Tibial nerve (tissue), 4 donors: Measurements from ENCODE around the gene G3BP1. TPM values are rescaled to one million over a fixed set of nuclear protein-coding genes. Genes with fewer than 3 reads are reported as not detected.

ENCODE experiments used
- DNase-seq, 2 donors: peaks; one replicate each; pipeline ENCODE4 v3.0.0-alpha.2; 2019; ENCODE audit warnings: low spot score in 2 of 2
- H3K27ac ChIP-seq, 4 donors: fragments of 200-600 bp; sonication (generic) in 3 of 4; one replicate each; pipeline ENCODE4 v1.5.1; 2017 to 2019; ENCODE audit warnings: mild to moderate bottlenecking in 1 of 4
- H3K27me3 ChIP-seq, 2 donors: fragments of 200-600 bp; sonication (generic) in 1 of 2; one replicate each; pipeline versions ENCODE4 v1.5.1 to v1.6.0; 2017 to 2019
- H3K36me3 ChIP-seq, 3 donors: fragments of 200-600 bp; sonication (generic); one replicate each; pipeline ENCODE4 v1.5.1; 2018 to 2019
- H3K4me1 ChIP-seq, 4 donors: fragments of 200-600 bp; sonication (generic) in 3 of 4; one replicate each; pipeline ENCODE4 v1.5.1; 2017 to 2019
- H3K4me3 ChIP-seq, 4 donors: fragments of 200-600 bp; sonication (generic) in 3 of 4; one replicate each; pipeline ENCODE4 v1.5.1; 2017 to 2019; ENCODE audit warnings: mild to moderate bottlenecking in 1 of 4, moderate library complexity in 1 of 4
- H3K9me3 ChIP-seq, 4 donors: fragments of 200-600 bp; sonication (generic) in 3 of 4; one replicate each; pipeline ENCODE4 v1.5.1; 2017 to 2019
- EP300 ChIP-seq, 2 donors: sonication (generic); formaldehyde crosslinking; IDR thresholded peaks; one replicate each; pipeline ENCODE4 v1.6.1; 2017; ENCODE audit warnings: antibody characterized with exemption in 2 of 2, mild to moderate bottlenecking in 1 of 2
- POLR2A ChIP-seq, 2 donors: fragments of 450-650 bp; IDR thresholded peaks; one replicate each; pipeline ENCODE4 v1.6.1; 2017; ENCODE audit warnings: antibody characterized with exemption in 2 of 2, mild to moderate bottlenecking in 2 of 2, moderate library complexity in 2 of 2
- WGBS, 2 donors: methylation state at CpG; one replicate each; pipeline ENCODE4 v1.1.5; 2018; 5-methylcytosine and 5-hydroxymethylcytosine counted together
- total RNA-seq, 4 donors: library from RNA; depleted of rRNA; stranded (reverse); fragments of >200 nt; gene quantifications; one replicate each; pipeline ENCODE4 v1.1.0, GENCODE V29; 2016
- TF ChIP-seq, protein P1 (sequence below), 5 experiments: fragments of 200-600 bp in 3 of 5; fragments of 450-650 bp in 2 of 5; sonication (generic) in 3 of 5; IDR thresholded peaks; one replicate each; pipeline ENCODE4 v1.5.1; 2016 to 2019; ENCODE audit warnings: antibody characterized with exemption in 5 of 5, mild to moderate bottlenecking in 3 of 5, moderate library complexity in 2 of 5

G3BP1 gene
- total RNA-seq, 4 donors from 2014 or later = 78.2 to 86.7 (median 84.3) TPM

DNA sequence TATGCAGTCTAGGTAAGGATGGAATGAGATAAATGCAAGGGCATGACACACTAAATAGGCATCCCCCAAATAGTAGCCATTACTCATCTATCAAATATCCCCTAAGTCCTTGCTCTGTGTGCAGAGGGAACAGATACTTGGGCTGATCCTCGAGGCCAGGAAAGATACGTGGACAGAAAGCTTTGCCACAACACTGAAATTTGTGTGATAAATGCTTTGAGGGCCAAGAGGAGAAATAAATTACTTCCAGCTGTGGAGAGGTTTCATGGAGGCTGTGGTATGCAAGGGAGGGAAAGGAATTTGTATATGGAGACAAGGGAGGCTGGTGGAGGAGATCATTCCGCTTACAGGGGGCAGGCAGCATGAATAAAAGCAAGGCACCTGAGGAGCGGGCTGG lies 31.8 kb upstream of the G3BP1 start:
- no peaks in the 10 kb centered on the region for H3K9me3 ChIP-seq
- 23 to 31% methylated on average over 4 of the region's 4 CpGs for WGBS, 2 donors
- H3K4me1 ChIP-seq = peaks cover 0 to 41% (median 12%) of the 10 kb centered on the region in 4 donors
- TF ChIP-seq EP300 (IDR thresholded peaks at IDR 0.05) (peak in 1 of 2 donors; percentile 6), POLR2A (IDR thresholded peaks at IDR 0.05) (no peak)
- H3K36me3 ChIP-seq = peaks cover 0 to 12% (median 0%) of the 10 kb centered on the region in 3 donors
- H3K4me3 ChIP-seq = no peak overlapping the region
- DNase-seq = no peak
- H3K27ac ChIP-seq = peak overlapping the region; percentile 33 to 79 (median 68)
- H3K27me3 ChIP-seq = no peaks in the 10 kb centered on the region

DNA sequence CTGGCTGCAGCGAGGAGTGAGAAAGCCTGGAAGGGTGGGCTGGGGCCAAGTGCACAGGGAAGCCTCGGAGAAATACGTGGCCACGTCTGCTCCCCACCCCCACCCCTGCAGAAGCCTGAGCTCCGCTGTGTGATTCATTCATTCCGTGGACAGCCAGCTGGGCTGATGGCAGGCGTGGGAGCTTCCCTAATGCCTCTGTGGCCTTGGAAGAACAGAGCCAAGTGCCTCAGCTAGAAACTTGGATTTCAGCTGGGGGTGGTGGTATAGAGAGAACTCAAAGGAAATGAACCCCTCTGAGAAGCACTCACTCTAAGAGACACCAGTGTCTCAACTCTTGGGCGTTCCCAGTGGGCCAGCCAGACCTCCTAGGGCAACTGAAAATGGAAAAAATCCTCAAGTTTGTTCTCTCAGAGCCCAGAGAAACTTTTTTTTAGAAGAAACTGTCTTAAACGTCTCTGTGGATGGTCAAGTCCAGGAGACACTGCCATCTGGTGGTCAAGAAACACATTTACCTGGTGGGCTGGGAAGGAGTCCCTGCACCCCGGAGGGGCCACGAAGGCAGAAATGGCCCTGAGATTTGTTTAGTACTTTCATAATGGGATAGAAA lies 31.3 kb upstream of the G3BP1 start:
- Histone ChIP-seq H3K9me3 (no peaks in the 10 kb centered on the region), H3K4me1 (peaks cover 0 to 46% (median 12%) of the 10 kb centered on the region in 4 donors), H3K36me3 (peaks cover 0 to 17% (median 0%) of the 10 kb centered on the region in 3 donors), H3K27ac (peak overlapping the region; percentile 33 to 79 (median 68)), H3K27me3 (no peaks in the 10 kb centered on the region), H3K4me3 (no peak overlapping the region)
- WGBS, 2 donors = 2 to 12% methylated on average over 11 of the region's 11 CpGs
- TF ChIP-seq EP300 (IDR thresholded peaks at IDR 0.05) = peak in 1 of 2 donors; percentile 26
- TF ChIP-seq POLR2A (IDR thresholded peaks at IDR 0.05) = no peak
- TF ChIP-seq, protein P1, sequence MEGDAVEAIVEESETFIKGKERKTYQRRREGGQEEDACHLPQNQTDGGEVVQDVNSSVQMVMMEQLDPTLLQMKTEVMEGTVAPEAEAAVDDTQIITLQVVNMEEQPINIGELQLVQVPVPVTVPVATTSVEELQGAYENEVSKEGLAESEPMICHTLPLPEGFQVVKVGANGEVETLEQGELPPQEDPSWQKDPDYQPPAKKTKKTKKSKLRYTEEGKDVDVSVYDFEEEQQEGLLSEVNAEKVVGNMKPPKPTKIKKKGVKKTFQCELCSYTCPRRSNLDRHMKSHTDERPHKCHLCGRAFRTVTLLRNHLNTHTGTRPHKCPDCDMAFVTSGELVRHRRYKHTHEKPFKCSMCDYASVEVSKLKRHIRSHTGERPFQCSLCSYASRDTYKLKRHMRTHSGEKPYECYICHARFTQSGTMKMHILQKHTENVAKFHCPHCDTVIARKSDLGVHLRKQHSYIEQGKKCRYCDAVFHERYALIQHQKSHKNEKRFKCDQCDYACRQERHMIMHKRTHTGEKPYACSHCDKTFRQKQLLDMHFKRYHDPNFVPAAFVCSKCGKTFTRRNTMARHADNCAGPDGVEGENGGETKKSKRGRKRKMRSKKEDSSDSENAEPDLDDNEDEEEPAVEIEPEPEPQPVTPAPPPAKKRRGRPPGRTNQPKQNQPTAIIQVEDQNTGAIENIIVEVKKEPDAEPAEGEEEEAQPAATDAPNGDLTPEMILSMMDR (IDR thresholded peaks at IDR 0.05) = peak; percentile 76 to 93 (median 91)
- DNase-seq = peak; percentile 29 to 61

DNA sequence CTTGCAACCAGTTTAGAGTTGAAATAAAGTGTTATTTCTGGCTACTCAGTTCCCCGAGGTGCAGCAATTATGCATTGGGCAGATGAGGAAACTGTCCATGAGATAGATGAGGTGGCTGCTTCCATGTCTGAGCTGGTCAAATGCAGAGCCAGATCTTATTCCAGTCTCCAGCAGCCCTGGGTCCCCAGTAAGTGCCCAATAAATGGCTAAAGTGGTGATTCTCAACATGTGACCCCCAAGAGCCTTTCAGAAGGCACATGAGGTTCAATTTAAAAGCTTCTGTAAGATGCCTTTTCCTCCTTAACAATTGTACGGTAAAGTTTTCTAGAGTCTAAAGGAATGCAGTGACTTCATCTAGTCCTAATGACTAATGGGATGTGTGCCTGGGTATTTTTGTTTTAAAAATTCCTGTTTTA lies 30.8 kb upstream of the G3BP1 start:
- no peak for DNase-seq
- WGBS, 2 donors = 33 to 34% methylated on average over 2 of the region's 2 CpGs
- no peaks in the 10 kb centered on the region for H3K9me3 ChIP-seq
- peaks cover 0 to 51% (median 14%) of the 10 kb centered on the region in 4 donors for H3K4me1 ChIP-seq
- peak overlapping the region; percentile 33 to 79 (median 68) for H3K27ac ChIP-seq
- H3K4me3 ChIP-seq = no peak overlapping the region
- H3K36me3 ChIP-seq = peaks cover 0 to 22% (median 0%) of the 10 kb centered on the region in 3 donors
- no peaks in the 10 kb centered on the region for H3K27me3 ChIP-seq
- TF ChIP-seq POLR2A (IDR thresholded peaks at IDR 0.05) = no peak
- no peak for TF ChIP-seq EP300 (IDR thresholded peaks at IDR 0.05)
- TF ChIP-seq, protein P1 (IDR thresholded peaks at IDR 0.05) = peak in 3 of 5 experiments; percentile 6 to 24 (median 12)

DNA sequence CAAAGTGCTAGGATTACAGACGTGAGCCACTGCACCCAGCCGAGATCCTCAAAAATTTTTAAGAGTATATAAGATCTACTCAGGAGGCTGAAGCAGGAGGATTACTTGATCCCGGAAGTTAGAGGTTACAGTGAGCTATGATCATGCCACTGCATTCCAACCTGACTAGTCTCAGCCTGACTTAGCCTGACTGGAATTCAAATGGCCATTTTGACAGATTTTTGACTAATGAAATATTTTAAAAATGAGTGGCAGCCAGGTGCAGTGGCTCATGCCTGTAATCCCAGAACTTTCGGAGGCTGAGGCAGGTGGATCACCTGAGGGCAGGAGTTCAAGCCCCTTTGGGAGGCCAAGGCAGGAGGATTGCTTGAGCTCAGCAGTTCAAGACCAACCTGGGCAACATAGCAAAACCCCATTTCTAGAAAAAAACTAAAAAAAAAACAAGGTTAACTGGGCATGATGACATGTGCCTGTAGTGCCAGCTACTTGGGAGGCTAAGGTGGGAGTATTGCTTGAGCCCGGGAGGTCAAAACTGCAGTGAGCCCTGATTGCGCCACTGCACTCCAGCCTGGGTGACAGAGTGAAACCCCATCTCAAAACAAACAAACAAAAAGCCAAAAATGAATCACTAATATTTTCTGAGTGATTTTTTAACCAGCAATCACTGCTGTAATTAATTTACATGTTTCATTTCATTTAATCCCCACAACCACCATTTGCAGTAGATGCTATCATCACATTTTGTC lies 29.9 kb upstream of the G3BP1 start:
- Histone ChIP-seq H3K4me3 (no peak overlapping the region), H3K36me3 (peaks cover 0 to 26% (median 0%) of the 10 kb centered on the region in 3 donors), H3K27ac (peak overlapping the region in 2 of 4 donors; percentile 76 to 79), H3K4me1 (peaks cover 0 to 60% (median 18%) of the 10 kb centered on the region in 4 donors), H3K27me3 (no peaks in the 10 kb centered on the region), H3K9me3 (no peaks in the 10 kb centered on the region)
- 87 to 92% methylated on average over 6 of the region's 6 CpGs for WGBS, 2 donors
- no peak for DNase-seq
- TF ChIP-seq EP300 (IDR thresholded peaks at IDR 0.05) (no peak), POLR2A (IDR thresholded peaks at IDR 0.05) (no peak)
- TF ChIP-seq, protein P1 (IDR thresholded peaks at IDR 0.05) = no peak

DNA sequence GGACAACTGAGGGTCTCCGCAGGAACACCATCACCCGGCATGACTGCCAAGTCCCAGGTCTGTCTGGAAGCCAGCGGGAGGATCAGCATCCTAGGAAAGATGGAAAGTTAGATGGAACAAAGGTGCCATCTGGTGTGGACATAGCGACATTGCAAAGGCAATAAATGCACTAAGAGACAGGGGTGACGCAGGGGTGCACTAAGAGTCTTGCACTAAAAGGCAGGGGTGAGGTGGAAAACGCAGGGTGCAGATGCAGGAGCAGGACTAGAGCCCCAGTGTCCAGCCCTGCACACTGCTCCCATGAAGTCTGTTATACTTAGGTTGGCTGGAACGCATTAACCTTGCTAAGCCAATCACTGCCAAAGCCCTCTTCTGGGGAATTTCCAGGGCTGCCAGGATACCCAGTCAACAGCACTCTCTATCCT lies 28.9 kb upstream of the G3BP1 start:
- peak in 1 of 2 donors; percentile 53 for DNase-seq
- Histone ChIP-seq H3K9me3 (no peaks in the 10 kb centered on the region), H3K27ac (no peak overlapping the region), H3K4me1 (peaks cover 0 to 63% (median 18%) of the 10 kb centered on the region in 4 donors), H3K36me3 (peaks cover 0 to 23% (median 0%) of the 10 kb centered on the region in 3 donors), H3K27me3 (no peaks in the 10 kb centered on the region), H3K4me3 (no peak overlapping the region)
- TF ChIP-seq EP300 (IDR thresholded peaks at IDR 0.05) (no peak), POLR2A (IDR thresholded peaks at IDR 0.05) (no peak)
- TF ChIP-seq, protein P1 (IDR thresholded peaks at IDR 0.05) = peak; percentile 29 to 76 (median 52)
- 41 to 53% methylated on average over 7 of the region's 7 CpGs for WGBS, 2 donors
